Limb (tissue), 2 donors: Measurements from ENCODE around the gene KIAA1614.

ENCODE experiments used
- DNase-seq, 2 donors: peaks; one replicate each; pipeline ENCODE4 v3.0.0-alpha.2; 2016; ENCODE audit errors: extremely low spot score in 2 of 2

The KIAA1614 gene

DNA sequence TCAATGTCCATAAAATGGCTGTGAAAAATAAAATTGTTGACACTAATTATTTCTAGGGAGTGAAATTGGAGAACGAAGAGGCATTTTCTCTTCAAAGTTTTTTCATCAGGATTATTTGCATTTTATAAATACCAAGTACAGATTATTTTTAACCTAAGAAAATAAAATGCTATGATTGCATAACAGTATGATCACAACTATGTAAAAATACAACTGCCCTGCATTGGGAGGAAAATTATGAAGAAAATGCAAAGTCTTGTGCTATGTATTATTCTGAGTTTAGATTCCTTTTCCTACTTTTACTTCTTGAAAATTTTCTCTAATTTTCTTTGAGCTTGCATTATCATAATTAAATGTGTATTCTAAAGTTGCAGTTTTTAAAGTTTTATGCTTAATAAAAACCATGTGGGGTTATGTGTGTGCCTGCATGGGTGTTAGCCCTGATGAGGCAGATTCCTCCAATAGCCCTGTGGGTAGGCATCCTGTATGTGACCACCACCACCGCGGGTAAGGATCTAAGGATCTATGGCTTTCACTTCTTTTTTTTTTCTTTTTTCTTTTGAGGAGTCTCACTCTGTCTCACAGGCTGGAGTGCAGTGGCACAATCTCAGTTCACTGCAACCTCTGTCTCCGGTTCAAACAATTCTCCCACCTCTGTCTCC is 85.3 kb downstream of the KIAA1614 start:
- no peak for DNase-seq
